NT2/D1 (cell line): ENCODE measurements around the gene ALDH4A1.

Source experiments
- DNase-seq: peaks from one replicate; pipeline ENCODE4 v3.0.0-alpha.2; 2011; ENCODE audit warnings: low read depth, low spot score
- H3K27me3 ChIP-seq: 2 replicates; pipeline ENCODE4 v1.6.0; 2011; ENCODE audit warnings: mild to moderate bottlenecking; ENCODE audit not compliant: insufficient read length, insufficient read depth
- H3K36me3 ChIP-seq: 2 replicates; pipeline ENCODE4 v1.6.1; 2011; ENCODE audit warnings: mild to moderate bottlenecking, low read length, mixed read lengths; ENCODE audit not compliant: insufficient read depth, insufficient read length
- H3K4me1 ChIP-seq: 2 replicates; pipeline ENCODE4 v1.5.1; 2011; ENCODE audit not compliant: insufficient read depth, insufficient read length
- H3K4me3 ChIP-seq: 2 replicates; pipeline ENCODE4 v1.5.1; 2011; ENCODE audit warnings: low read depth; ENCODE audit not compliant: insufficient read length
- H3K9ac ChIP-seq: 2 replicates; pipeline ENCODE4 v1.6.0; 2011; ENCODE audit warnings: low read depth; ENCODE audit not compliant: insufficient read length
- H3K9me3 ChIP-seq: 2 replicates; pipeline ENCODE4 v1.5.1; 2011; ENCODE audit warnings: mild to moderate bottlenecking, low read length; ENCODE audit not compliant: insufficient read depth
- SUZ12 ChIP-seq: IDR thresholded peaks from 2 replicates; pipeline ENCODE4 v1.6.1; 2011; ENCODE audit not compliant: insufficient read length, insufficient read depth; ENCODE audit errors: extremely low read depth
- YY1 ChIP-seq: IDR thresholded peaks from 2 replicates; pipeline ENCODE4 v1.6.1; 2011; ENCODE audit not compliant: insufficient read length, insufficient read depth
- ZNF274 ChIP-seq: IDR thresholded peaks from 2 replicates; pipeline ENCODE4 v1.6.1; 2011; ENCODE audit warnings: mild to moderate bottlenecking, low read depth, low read length

Gene ALDH4A1

GRCh38 chr1:18925279-18925678 is 22.9 kb upstream of the ALDH4A1 start:
- no peak for DNase-seq
- H3K27me3 ChIP-seq, result no peaks in the 10 kb centered on the region
- TF ChIP-seq ZNF274 (no peak), SUZ12 (no peak), YY1 (no peak)
- no peak overlapping the region for H3K4me3 ChIP-seq
- no peaks in the 10 kb centered on the region for H3K9me3 ChIP-seq
- H3K36me3 ChIP-seq, result peaks cover 12% of the 10 kb centered on the region
- peaks cover 26% of the 10 kb centered on the region for H3K4me1 ChIP-seq
- H3K9ac ChIP-seq, result no peak overlapping the region

GRCh38 chr1:18924221-18924691 is 21.9 kb upstream of the ALDH4A1 start:
- H3K9me3 ChIP-seq, result no peaks in the 10 kb centered on the region
- no peak overlapping the region for H3K9ac ChIP-seq
- peaks cover 26% of the 10 kb centered on the region for H3K4me1 ChIP-seq
- DNase-seq, result no peak
- no peak overlapping the region for H3K4me3 ChIP-seq
- TF ChIP-seq ZNF274 (no peak), YY1 (no peak), SUZ12 (no peak)
- no peaks in the 10 kb centered on the region for H3K27me3 ChIP-seq
- peaks cover 21% of the 10 kb centered on the region for H3K36me3 ChIP-seq

DNA sequence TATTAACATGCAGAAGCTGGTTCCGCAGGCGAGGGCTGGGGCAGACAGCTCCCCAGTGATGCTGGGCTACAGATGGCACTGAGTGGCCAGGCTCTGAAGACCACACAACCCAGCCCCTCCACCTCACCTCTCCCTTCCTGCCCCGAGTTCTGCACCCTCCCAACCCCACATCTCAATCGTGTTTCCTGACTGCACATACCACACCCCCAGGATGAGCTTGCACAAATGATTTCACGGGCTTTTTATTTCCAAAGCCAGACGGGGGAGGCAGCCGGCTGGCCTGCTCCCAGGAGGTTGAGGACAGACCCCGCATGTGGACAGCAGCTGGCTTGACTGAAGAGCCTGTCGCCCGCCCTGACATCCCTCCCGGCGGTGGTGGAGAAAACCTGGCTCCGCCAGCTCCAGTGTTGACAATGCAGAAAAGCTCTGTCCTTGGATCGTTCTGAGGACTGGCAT is 21.4 kb upstream of the ALDH4A1 start:
- Histone ChIP-seq H3K36me3 (peaks cover 25% of the 10 kb centered on the region), H3K4me3 (no peak overlapping the region), H3K27me3 (no peaks in the 10 kb centered on the region), H3K9ac (peak overlapping the region; percentile 42), H3K9me3 (no peaks in the 10 kb centered on the region), H3K4me1 (peaks cover 25% of the 10 kb centered on the region)
- DNase-seq, result no peak
- TF ChIP-seq SUZ12 (no peak), YY1 (no peak), ZNF274 (no peak)

GRCh38 chr1:18922848-18923755 is 20.7 kb upstream of the ALDH4A1 start:
- Histone ChIP-seq H3K36me3 (peaks cover 32% of the 10 kb centered on the region), H3K27me3 (no peaks in the 10 kb centered on the region), H3K4me3 (no peak overlapping the region), H3K4me1 (peaks cover 25% of the 10 kb centered on the region), H3K9me3 (no peaks in the 10 kb centered on the region), H3K9ac (peak overlapping the region; percentile 56)
- DNase-seq, result no peak
- no peak for TF ChIP-seq SUZ12
- no peak for TF ChIP-seq YY1
- TF ChIP-seq ZNF274, result no peak

GRCh38 chr1:18922319-18922726 is 20.0 kb upstream of the ALDH4A1 start:
- Histone ChIP-seq H3K27me3 (no peaks in the 10 kb centered on the region), H3K4me1 (peaks cover 20% of the 10 kb centered on the region), H3K9ac (peak overlapping the region; percentile 17), H3K4me3 (no peak overlapping the region), H3K36me3 (peaks cover 38% of the 10 kb centered on the region), H3K9me3 (no peaks in the 10 kb centered on the region)
- DNase-seq, result no peak
- TF ChIP-seq ZNF274 (no peak), YY1 (no peak), SUZ12 (no peak)

DNA sequence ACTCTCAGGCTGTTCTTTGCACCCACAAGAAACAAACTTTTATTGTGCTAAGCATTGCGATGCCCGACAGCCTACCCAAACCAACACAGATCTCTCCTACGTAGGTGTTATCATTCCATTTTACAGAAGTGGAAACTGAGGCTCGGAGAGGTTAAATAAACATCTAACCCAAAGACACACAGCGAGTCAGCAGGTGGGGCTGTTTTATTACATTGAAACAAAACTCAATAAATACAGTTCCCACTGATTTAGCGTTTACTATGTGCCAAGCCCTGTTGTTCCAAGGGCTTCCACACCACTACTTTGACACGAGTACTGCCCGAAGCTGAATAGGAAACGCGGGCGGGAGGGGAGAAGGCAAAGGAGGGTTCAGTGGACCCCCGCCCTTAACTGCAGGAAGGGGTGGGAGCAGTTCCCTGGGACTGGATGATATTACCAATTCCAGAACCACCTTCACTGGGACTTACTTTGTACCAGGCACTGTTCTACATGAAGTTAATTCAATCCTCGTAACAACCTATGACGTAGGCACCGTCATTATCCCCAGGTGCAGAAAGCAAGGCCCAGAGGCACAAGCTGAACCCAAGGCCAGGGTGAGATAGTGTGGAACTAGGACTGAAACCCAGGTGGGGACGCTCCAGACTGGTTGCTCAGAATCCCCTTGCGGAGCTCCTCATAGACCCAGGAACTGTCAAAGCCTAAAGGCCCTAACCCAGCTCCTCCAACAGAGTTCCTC is 19.3 kb upstream of the ALDH4A1 start:
- H3K27me3 ChIP-seq, result no peaks in the 10 kb centered on the region
- DNase-seq, result no peak
- no peaks in the 10 kb centered on the region for H3K9me3 ChIP-seq
- TF ChIP-seq YY1 (no peak), ZNF274 (no peak)
- H3K4me3 ChIP-seq, result no peak overlapping the region
- H3K4me1 ChIP-seq, result peaks cover 20% of the 10 kb centered on the region
- H3K9ac ChIP-seq, result peak overlapping the region; percentile 17
- H3K36me3 ChIP-seq, result peaks cover 44% of the 10 kb centered on the region

DNA sequence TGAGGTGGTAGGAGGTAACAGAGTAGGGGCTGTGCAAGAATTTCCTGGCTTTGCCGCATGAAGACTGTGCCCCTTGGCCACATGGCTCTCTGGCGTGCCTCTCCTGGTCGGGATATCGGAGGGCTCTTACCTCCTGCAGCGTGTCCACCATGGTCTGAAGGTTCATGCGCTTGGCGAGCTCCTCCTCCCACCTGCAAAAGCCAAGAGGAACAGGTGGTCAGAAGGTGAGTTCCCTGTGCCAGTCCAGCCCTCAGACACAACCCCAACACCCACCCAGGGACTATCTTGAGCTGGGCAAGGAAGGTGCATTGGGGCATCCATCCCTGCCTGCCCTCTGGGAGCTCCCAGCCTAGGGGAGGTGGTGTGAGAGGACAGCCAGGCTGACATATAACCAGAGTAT is 18.6 kb upstream of the ALDH4A1 start:
- no peaks in the 10 kb centered on the region for H3K27me3 ChIP-seq
- DNase-seq, result no peak
- H3K4me3 ChIP-seq, result no peak overlapping the region
- H3K9me3 ChIP-seq, result no peaks in the 10 kb centered on the region
- no peak overlapping the region for H3K9ac ChIP-seq
- H3K4me1 ChIP-seq, result peaks cover 17% of the 10 kb centered on the region
- TF ChIP-seq YY1, result no peak
- no peak for TF ChIP-seq ZNF274
- no peak for TF ChIP-seq SUZ12
- H3K36me3 ChIP-seq, result peaks cover 46% of the 10 kb centered on the region
